Measurements from ENCODE around the gene NRSN2.

NRSN2 gene

DNA sequence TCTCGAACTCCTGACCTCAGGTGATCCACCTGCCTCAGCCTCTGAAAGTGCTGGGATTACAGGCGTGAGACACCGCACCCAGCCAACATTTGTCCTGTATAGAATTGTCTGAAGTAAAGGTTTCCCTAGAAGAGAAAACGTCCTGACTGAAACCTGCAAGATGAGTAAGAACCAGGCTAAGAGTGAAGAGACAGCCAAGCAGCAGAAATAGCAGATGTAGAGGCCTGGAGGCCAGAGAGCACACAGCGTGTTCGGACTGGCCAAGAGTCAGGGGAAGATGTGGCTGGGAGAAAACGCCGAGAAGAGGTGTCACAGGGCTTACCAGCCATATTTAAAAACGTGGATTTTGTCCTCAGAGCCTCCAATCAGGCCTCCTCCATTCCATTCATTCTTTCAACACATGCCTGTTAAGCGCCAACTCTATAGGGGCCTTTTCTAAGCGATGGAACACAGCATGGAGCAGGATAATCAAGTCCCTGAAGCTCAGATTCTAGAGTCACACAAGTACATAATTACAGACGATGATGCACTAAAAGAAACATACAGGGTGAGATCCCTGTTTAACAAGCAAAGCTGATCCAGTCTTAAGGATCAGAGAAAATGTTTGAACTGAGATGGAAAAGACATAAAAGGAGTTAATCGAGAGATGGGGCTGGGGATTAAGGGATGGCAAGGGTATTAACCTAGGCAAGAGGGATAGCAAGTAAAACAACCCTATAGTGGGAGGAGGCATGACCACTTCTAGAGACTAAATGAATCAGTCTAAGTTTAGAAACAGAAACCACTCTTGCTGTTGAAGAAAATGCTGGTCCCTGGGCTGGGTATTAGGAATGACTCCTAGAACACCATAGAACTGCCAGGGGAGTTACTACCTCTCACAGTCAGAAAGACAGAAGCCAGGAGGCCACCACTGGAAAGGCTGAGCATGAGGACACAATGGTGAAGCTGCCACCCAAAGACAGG lies 44.7 kb upstream of the NRSN2 start:
- 0 out of 2 replicates have a peak, but pooled peaks cover 8% of the 10 kb centered on the region for H4K20me1 ChIP-seq (ENCODE audit: insufficient read depth)
- H3K4me1 ChIP-seq (ENCODE audit: low read depth, poor library complexity, severe bottlenecking): peaks cover 24% of the 10 kb centered on the region
- TF ChIP-seq, protein P1, sequence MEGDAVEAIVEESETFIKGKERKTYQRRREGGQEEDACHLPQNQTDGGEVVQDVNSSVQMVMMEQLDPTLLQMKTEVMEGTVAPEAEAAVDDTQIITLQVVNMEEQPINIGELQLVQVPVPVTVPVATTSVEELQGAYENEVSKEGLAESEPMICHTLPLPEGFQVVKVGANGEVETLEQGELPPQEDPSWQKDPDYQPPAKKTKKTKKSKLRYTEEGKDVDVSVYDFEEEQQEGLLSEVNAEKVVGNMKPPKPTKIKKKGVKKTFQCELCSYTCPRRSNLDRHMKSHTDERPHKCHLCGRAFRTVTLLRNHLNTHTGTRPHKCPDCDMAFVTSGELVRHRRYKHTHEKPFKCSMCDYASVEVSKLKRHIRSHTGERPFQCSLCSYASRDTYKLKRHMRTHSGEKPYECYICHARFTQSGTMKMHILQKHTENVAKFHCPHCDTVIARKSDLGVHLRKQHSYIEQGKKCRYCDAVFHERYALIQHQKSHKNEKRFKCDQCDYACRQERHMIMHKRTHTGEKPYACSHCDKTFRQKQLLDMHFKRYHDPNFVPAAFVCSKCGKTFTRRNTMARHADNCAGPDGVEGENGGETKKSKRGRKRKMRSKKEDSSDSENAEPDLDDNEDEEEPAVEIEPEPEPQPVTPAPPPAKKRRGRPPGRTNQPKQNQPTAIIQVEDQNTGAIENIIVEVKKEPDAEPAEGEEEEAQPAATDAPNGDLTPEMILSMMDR (conservative IDR thresholded peaks at IDR 0.05; ENCODE audit: low read depth, low read length): no peak
- peaks cover 31% of the 10 kb centered on the region for H3K79me2 ChIP-seq (ENCODE audit: insufficient read depth, low read depth)
- no peak overlapping the region for H3K9ac ChIP-seq
- H3K27me3 ChIP-seq (ENCODE audit: insufficient read depth, low read depth): no peaks in the 10 kb centered on the region
- H3K27ac ChIP-seq: no peak overlapping the region
- no peak overlapping the region for H3K4me3 ChIP-seq (IDR thresholded peaks at IDR 0.05; ENCODE audit: insufficient read depth, low read depth, low read length)
- no peak overlapping the region for H2AFZ ChIP-seq (ENCODE audit: low read depth)
- no peak overlapping the region for H3K4me2 ChIP-seq
- no peaks in the 10 kb centered on the region for H3K36me3 ChIP-seq (ENCODE audit: insufficient read depth)

DNA sequence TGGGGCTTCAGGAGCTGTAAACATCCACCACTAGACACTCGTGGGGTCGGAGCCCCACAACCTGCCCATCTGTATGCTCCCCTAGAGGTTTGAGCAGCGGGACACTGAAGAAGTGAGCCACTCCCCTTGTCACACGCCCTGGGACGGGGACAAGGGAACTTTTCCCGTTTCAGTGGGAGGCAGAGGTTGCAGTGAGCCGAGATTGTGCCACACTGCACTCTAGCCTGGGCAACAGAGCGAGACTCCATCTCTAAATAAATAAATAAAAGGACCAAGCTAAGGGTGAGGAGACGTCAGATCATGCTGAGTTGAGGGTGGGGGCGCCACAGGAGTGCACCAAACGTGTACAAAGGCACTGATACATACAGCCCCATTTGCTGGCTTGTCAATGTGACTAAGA lies 41.2 kb upstream of the NRSN2 start:
- H3K36me3 ChIP-seq (ENCODE audit: insufficient read depth): no peaks in the 10 kb centered on the region
- no peak overlapping the region for H3K27ac ChIP-seq
- TF ChIP-seq, protein P1 (conservative IDR thresholded peaks at IDR 0.05; ENCODE audit: low read depth, low read length): no peak
- no peak overlapping the region for H2AFZ ChIP-seq (ENCODE audit: low read depth)
- H3K9ac ChIP-seq: no peak overlapping the region
- H3K27me3 ChIP-seq (ENCODE audit: insufficient read depth, low read depth): no peaks in the 10 kb centered on the region
- H3K4me1 ChIP-seq (ENCODE audit: low read depth, poor library complexity, severe bottlenecking): peaks cover 8% of the 10 kb centered on the region
- no peaks in the 10 kb centered on the region for H4K20me1 ChIP-seq (ENCODE audit: insufficient read depth)
- H3K4me3 ChIP-seq (IDR thresholded peaks at IDR 0.05; ENCODE audit: insufficient read depth, low read depth, low read length): no peak overlapping the region
- H3K79me2 ChIP-seq (ENCODE audit: insufficient read depth, low read depth): peaks cover under 1% of the 10 kb centered on the region; the same call in 1 of the 2 replicates
- H3K4me2 ChIP-seq: no peak overlapping the region

DNA sequence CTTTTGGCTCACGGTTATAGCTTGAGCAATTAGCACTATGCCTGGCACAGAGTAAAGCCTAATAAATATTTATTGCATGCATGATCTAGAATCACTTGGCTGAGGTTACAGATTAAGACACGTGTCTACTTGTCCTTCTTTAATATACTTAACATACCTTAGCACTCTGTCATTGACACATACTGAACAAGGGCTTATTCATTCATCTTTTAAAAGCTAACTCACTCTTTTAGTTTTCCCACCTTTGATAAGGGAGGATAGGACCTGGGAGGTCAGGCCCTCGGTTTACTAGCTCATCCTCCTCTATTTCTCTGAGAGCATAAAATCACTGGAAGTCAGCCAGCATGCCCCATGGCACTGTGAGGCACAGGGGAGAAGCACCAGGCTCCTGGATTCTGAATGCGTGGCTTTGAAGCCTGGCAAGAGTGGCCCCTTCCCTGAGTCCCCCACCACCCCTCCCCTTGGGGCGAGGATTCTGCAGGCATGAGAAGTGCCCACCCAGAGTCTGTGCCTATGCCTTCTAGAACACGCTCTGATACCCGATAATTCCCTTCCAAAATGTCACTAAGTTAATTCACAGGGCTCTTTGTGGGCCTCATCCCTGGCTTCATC lies 38.4 kb upstream of the NRSN2 start:
- no peak overlapping the region for H2AFZ ChIP-seq (ENCODE audit: low read depth)
- TF ChIP-seq, protein P1 (conservative IDR thresholded peaks at IDR 0.05; ENCODE audit: low read depth, low read length): no peak
- no peaks in the 10 kb centered on the region for H3K79me2 ChIP-seq (ENCODE audit: insufficient read depth, low read depth)
- H3K4me1 ChIP-seq (ENCODE audit: low read depth, poor library complexity, severe bottlenecking): no peaks in the 10 kb centered on the region
- no peaks in the 10 kb centered on the region for H4K20me1 ChIP-seq (ENCODE audit: insufficient read depth)
- no peaks in the 10 kb centered on the region for H3K27me3 ChIP-seq (ENCODE audit: insufficient read depth, low read depth)
- no peaks in the 10 kb centered on the region for H3K36me3 ChIP-seq (ENCODE audit: insufficient read depth)
- H3K9ac ChIP-seq: no peak overlapping the region
- H3K4me2 ChIP-seq: no peak overlapping the region
- H3K4me3 ChIP-seq (IDR thresholded peaks at IDR 0.05; ENCODE audit: insufficient read depth, low read depth, low read length): no peak overlapping the region
- no peak overlapping the region for H3K27ac ChIP-seq

DNA sequence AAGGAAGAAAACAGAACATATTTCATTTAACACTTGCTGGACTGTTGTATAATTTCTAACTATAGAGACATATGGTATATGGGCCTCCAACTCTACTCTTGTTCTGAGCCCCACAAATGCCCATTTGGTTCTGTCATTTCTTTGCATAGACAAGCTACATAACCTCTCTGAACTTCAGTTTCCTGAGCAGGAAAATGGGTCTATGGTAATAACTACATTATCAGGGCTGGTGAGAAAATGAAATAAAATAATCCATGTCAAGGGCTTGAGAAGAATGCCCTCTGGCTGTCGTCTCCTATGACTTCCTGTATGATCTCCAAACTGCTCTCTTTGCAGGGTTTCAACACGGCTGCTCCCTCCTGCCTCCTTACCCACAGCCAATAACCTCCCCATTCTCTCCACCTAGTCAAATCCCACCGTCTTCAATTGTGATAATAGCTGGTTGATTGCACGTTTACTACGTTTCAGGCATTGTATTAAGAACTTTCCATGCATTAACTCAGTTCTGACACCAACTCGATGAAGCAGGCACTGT lies 37.5 kb upstream of the NRSN2 start:
- TF ChIP-seq, protein P1 (conservative IDR thresholded peaks at IDR 0.05; ENCODE audit: low read depth, low read length): no peak

More for the DNA sequence above, 37.5 kb upstream of the NRSN2 start:
- Histone ChIP-seq H3K4me1 (ENCODE audit: low read depth, poor library complexity, severe bottlenecking) (no peaks in the 10 kb centered on the region), H2AFZ (ENCODE audit: low read depth) (no peak overlapping the region), H3K27ac (no peak overlapping the region), H3K27me3 (ENCODE audit: insufficient read depth, low read depth) (no peaks in the 10 kb centered on the region), H3K4me2 (no peak overlapping the region), H3K36me3 (ENCODE audit: insufficient read depth) (no peaks in the 10 kb centered on the region), H3K4me3 (IDR thresholded peaks at IDR 0.05; ENCODE audit: insufficient read depth, low read depth, low read length) (no peak overlapping the region), H4K20me1 (ENCODE audit: insufficient read depth) (no peaks in the 10 kb centered on the region), H3K79me2 (ENCODE audit: insufficient read depth, low read depth) (no peaks in the 10 kb centered on the region), H3K9ac (no peak overlapping the region)

All from KMS-11 (cell line).